Stimulated activated CD8-positive, alpha-beta memory T cell treated with anti-CD3 and anti-CD28 coated beads, Interleukin-7, amount 100 ng/mL, for 1 hour (primary cell): ENCODE data around the gene ZFP36L2.

ENCODE experiments used
- DNase-seq, 2 donors: peaks; one replicate each; pipeline ENCODE4 v3.0.0-alpha.2; 2020; ENCODE audit warnings: low read depth in 2 of 2

The ZFP36L2 gene

DNA sequence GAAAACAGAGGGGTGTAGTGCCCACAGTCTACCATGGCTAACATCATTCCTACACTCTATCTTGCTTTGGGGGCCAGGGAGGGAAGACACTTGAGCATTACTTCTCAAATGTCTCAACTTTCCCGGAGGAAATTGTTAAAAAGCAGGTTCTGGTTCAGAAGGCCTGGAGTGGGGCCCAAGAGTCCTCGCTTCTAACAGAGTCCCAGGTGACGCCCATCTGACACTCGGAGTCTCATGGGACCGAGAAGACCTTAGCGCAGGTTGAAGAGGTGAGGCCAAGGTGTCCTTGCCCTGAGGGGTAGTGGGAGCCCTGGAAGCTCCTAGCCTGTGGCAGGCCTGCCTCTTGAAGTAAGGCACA lies 40.1 kb downstream of the ZFP36L2 start:
- no peak for DNase-seq

DNA sequence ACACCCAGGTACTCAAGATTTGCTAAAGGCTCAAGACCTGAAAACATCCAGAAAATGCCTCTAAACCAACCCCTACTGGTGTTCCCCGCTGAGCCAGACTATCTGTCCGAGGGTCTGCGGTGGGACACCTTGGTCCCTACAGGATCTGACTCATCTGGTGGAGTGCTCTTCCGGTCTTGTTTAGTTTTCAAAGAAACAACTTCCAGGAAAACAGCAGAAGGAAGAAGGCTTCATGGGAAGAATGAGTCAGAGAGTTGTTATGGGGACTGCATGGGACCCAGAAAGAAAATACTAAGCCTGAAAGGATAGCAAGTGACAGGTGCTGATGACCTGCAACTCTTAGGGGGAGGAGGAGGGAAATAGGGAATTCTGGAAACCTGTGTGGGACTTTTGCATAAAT lies 41.3 kb downstream of the ZFP36L2 start:
- DNase-seq: no peak

DNA sequence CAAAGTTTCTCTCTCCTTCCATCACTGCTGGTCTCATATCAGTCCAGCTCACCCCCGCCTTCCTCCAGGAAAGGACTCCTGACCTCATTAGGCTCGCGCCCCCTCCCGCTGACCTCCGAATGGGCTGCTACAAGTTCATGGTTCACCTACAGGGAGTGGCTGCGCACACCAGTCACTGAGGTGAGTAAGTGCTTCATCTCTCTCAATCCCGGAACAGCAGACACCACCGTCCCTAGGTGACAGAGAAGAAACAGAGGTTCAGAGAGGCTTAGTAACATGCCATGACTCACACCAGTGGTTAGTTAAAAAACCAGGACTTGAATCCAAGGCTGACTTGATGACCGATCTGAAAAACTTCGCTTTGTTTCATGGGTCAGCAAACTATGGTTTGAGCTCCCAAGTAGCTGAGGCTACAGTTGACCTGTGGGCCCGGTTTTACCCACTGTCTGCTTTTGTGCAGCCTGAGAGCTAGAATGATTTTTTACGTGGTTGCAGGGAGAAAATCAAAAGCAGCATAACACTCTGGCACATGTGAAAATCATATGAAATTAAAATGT lies 42.0 kb downstream of the ZFP36L2 start:
- no peak for DNase-seq

DNA sequence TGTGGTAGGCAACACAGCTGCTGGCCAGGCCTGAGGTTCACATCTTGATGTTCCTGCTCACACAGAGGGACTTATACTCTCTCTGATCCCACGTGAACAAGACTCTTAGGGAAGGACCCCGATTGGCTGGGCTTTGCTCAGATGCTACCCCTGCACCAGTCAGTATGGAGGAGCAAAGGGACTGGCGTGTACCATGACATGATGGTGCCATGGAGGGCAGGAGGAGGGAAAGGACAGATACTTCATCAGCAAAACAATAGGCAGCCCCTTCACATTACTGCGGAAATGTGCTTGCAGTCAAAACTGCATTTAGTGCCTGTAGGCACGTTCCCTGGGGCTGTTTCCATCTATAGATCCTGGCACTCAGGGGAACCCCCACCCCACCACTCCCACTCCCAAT lies 42.7 kb downstream of the ZFP36L2 start:
- DNase-seq: no peak

DNA sequence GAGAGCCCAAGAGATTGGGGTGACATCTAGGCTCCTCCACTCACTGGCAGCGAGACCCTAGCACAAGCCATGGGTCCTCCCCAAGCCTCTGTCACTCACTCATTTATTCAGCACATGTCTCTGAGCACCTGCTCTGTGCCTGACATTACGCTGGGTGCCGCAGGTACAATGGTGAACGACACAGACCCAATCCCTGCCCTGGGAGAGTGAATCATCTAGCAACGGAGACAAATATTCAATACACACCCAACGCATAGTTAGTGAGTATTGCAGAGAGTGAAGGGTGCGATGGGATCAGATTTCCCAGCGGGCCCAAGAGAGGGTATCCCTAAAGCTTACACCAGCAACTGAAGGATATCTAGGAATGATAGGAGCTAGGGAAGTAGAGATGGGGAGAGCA lies 45.5 kb downstream of the ZFP36L2 start:
- no peak for DNase-seq

DNA sequence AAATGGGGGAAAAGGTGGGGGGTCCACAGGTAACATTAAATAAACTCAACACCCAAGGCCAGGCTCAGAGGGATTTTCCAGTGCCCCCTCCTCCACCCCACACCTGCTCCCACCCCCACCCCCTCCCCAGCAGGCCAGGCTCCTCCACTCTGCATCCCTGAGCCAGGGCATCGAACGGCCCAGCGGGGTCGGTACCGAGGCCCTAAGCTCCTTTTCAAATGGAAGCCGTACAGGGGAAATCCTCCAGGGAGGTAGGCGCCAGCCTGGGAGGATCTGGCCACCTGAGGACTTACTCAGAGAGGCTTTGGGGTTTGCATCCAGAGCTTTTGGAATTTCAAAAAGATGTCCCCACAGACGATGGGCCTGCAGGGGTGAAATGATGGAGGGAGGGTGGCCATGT lies 46.5 kb downstream of the ZFP36L2 start:
- no peak for DNase-seq

DNA sequence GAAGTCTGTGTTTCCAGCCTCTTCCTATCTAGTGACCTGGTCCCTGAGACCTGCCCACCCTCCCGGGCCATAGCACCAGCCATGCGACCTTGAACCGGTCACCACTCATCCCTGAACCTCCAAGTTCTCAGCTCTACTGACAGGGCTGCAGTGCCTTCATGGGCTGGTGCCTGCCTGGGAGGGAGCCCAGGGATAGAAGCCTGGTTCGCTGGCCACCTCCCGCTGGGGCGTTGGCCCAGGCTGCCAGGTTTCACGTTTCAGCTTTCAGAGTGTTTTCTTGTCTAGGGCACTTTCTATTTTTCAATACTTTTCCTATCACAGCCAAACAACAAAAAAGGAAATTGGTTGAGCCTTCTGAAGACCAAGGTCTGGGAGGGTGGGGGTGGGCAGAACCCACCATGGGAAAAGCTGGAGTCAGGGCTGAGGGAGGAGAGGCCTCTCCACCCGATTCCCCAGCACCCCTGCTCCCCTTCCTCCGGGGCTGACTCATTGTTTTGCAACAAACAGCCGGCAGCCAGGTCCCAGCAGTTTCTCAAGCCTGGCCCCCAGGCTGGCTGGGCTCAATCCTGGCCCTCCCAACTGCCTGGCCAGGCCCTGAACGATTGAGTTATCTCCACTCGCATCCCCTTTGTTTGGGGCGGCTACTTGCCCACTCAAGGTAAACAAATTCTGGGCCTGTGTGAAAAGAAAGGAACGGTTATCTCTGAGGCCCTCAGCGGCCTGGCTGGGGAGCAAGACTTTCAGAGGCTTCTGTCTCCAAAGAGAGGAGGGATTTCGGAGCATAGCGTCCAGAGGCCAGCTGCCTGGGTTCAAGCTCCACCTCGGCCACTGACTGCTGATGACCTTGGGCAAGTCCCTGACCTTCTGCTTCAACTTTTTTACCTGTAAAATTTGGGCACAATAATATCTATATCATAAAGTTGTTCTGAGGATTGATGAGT lies 47.5 kb downstream of the ZFP36L2 start:
- DNase-seq: no peak

DNA sequence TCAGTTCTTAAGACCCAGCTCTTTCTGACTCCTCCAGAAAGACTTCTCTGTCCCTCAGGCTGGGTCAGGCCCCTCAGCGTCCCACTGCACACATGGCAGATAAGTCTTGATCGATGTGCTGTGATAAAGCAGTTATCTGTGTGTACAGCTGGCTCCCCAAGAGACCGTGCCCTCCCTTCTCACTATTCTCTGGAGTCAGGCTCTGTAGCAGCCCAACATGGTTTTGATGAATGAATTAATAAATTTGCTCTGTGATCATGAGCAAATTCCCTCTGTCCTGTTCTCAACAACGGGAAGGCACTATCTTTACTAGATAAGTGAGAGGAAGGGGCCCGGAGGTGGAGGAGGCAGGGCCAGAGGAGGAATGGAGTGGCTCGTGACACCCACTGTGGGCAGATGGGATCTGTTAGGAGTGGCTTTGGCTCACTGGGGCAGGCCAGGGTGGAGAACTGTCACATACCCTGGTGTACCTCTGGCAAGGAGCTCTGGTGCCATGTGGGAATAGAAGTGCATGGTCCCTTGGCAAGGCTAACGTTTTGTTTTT lies 48.3 kb downstream of the ZFP36L2 start:
- DNase-seq: no peak

DNA sequence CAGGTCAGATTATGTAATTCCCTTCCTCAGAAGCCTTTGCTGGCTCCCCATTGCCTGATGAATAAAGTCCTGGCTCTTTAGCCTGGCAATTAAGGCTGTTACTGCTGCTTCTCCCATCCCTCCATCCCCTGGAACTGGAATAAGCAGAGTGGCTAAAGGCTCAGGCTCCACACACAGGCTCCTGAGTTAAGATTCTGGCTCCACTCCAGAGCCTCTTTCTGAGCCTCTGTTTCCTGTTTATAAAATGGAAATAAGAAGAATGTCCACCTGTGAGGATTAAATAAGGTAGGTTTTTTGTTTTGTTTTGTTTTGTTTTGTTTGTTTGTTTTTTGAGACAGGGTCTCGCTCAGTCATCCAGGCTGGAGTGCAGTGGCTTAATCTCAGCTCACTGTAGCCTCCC lies 50.0 kb downstream of the ZFP36L2 start:
- no peak for DNase-seq

DNA sequence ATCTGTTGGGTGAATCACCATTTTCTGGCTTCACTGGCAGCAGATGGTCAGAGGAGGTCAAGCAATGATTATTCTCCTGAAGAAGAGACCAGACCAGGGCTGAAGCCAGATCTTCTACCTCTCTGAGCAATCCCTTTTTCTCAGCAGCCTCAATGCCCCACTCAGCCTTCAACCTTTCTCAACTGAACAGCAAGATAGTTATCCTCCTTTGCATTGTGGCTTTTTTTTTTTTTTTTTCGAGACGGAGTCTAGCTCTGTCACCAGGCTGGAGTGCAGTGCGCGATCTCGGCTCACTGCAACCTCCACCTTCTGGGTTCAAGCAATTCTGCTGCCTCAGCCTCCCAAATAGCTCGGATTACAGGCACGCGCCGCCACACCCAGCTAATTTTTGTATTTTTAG lies 50.5 kb downstream of the ZFP36L2 start:
- no peak for DNase-seq

DNA sequence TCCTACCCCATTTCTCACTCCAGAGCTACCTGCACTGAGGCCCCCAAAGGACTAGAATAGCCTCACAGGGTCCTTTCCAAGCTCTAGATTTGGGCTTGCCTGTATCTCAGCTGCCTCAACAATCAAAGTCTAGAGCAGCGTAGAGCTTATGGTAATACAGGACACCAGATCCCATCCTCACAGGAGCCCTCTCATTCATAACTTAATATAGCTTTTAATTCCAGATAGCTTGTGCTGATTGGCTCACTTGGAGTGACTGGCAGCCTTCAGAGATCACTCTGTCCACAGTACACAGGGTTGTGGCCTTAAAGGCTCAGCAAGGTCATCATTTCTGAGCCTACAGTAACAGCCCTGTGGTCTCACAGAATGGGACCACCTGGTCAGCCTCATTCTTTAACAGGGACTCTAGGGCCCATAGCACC lies 51.4 kb downstream of the ZFP36L2 start:
- no peak for DNase-seq

DNA sequence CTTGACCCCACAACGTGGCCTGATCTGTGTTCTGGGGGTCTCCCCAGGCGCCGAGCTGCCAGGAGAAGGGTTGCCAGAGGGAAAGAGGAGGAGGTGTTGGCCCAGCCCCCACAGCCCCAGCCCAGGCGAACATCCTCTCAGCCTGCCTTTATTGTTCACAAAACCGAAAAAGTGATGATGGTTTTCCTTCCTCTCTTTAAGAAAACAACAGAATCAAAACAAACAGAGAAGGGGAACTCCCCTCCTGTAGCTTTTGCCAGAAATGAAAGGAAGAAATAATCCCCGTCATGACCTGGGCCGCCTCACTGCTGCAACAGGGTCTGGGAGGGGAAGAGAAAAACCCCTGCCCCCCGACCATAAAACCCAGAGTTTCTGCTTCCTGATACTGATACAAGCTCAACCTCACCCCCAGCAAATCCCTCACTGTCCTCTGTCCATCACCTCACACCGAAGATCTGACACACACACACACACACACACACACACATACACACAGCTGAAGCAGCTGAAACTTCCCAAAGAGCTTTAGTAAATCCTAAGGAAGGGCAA lies 52.0 kb downstream of the ZFP36L2 start:
- peak; percentile 27 to 35 for DNase-seq
